CD4-positive, alpha-beta T cell treated with Interleukin-2 at 100 ng/mL for 4 hours (primary cell): ENCODE measurements around the gene PWP2.
"Not testable (repeated sequence)": the region's sequence is repeated elsewhere in the genome, so short reads cannot be mapped to it uniquely, and the experiment has no call there.

ENCODE experiments used
- DNase-seq: peaks from one replicate; pipeline ENCODE4 v3.0.0-alpha.2; 2020; ENCODE audit warnings: low spot score

Gene PWP2

DNA sequence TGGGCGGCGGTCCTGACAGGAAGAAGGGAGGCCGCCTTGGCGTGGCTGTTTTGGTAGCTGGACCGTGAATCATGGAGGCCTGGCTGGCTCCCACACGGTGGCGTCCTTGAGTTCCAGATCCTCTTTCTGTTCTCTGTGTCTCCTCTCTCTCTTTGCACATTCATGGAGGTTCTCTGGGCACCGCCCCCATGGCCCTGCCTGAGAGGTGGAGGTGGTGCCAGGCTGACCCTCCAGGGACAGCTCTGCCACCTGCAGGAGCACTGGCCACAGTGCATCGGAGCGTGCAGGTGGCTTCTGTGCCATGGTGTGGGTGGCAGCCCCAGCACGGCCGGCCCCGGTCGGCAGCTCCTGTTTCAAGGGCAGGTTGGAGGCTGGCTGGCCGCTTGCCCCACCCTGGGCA lies 30.8 kb downstream of the PWP2 start:
- peak; percentile 46 for DNase-seq

DNA sequence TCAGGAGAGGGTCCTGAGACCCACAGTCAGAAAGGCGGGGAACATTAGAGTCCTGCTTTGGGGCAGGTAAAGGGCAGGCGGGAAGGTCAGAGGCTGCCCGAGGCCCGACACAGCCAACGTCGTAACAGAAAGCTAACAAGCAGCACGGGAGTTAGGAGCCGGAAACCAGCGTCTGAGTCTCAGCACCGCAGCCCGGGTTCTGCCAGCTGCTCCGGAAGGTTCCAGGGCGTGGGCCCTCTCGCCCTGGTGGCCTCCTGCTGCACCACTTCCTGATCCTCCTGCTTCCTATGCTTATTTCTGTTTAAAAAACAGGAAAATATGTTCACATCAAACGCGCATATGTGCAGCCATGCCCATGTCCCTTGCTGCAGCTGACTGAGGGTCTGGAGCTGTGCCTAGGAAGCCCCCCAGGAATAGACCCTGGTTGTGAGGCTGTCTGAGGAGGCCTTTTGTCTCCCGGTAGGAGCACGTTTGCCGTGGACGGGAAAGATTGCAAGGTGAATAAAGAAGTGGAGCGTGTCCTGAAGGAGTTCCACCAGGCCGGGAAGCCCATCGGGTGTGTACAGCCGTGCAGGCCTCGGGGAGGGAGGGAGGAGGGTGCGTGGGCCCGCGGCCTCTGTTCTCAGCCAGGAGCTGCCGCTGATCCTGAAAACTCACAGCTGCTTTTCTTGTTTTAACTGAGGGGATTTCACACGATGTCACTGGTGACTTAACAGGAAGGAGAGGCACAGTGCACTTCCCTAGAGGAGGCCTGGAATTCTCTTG lies 32.8 kb downstream of the PWP2 start:
- not testable (repeated sequence) for DNase-seq

DNA sequence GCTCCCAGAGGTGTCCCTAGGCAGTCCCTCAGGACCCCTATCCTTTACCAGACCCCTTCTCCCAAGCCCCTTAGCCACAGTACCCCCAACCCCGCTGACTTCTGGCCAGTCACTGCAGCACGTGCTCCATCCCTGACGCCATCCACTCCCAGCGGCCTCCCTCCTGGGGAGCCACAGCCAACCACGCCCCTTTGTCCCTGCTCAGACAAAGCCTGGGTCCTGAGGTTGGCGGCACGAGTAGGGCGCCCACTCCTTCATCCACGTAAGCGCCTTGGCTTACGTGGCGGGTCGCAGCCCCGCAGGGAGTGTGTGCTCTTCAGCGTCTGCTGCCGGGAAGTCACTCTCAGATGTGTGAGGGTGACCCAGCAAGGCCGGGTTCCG lies 33.3 kb downstream of the PWP2 start:
- DNase-seq: not testable (repeated sequence)

DNA sequence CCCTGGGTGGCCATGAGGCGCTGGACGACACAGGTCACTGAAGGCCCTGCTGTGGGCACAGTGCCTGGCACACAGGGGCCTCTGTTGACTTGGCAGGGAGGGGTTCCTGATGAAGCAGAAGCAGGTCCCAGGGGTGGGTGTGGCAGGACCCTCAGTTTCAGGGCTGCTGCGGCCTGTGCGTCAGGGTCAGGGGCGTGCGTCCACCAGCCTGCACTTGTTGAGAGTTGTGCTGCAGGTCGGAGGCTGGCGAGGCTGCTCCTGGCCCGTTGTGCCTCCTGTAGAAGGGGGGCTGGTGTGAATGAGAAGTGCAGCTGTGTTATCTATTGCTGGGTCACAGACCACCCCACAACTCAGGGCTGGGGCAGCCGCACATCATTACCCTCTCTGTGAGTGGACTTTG lies 35.3 kb downstream of the PWP2 start:
- DNase-seq: not testable (repeated sequence)

DNA sequence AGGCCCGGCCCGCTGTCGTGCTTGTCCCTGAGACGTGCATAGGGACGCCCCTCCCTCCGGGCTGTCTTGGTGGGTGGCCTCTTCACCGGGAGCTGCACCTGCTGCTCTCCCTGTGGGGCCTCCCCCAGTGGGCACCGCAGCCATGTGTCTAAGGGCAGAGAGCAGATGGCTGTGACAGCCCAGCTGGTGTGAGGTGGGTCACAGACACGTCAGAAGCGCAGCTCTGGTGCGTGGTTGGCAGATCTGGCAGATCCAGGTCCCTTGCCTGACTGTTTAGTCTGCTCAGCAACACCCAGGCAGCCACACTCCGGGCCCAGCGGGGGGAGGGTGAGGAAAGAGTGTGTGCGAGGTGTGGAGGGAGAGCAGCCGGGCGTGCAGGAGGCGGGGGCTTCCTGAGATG lies 36.2 kb downstream of the PWP2 start:
- DNase-seq: peak; percentile 42

DNA sequence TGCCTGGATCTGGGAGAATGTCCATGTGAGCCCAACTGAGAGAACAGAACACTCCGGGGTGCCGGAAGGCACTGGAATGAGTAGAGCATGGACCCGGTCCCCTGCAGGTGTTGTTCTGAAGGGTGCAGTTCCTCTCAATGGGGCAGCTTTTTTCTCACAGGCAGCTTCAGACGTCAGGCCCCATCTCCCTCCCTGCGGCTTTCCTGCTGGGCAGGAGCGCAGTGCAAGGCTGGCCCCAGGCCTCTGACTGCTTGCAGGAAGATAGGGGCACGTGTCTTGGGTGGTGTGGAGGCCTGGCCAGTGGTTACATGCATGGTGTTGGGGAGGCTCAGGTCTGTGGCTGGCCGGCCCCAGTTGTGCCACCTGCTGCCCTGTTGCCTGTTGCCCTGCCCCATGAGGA lies 36.8 kb downstream of the PWP2 start:
- not testable (repeated sequence) for DNase-seq

DNA sequence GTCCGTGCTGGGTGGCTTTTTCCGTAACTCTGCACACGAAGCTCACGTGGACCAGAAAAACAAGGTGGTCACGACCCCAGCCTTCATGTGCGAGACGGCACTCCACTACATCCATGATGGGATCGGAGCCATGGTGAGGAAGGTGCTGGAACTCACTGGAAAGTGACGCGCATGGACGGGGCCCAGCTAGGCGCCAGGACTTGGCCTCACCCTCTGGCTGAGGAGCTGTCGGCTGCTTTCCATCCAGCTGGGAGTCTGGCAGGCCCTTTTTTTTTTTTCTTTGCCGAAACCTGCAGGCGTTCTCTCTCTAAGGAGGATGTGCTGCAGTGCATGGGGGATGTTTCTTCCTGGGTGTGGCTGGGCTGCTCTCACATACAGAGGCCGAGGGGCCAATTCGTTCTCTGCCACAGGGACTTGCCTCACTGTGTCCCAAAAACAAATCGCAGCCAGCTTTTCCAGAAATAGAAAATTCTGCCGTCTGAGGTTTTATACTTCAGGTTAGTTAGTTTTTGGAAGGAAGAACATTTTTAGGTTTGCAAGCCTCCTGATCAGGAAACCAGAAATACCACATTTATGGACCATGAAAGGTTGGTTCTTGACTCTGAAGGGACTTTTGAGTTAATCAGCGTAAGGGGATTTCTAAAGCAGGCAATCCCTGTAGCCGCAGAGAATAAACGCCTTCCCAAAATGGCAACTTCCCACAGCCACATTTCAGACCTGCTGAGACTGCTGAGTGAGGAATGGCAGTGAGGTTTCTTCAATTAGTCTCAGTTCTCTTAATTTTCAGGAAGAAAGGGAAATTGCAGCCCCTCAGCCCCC lies 37.8 kb downstream of the PWP2 start:
- DNase-seq: not testable (repeated sequence)

DNA sequence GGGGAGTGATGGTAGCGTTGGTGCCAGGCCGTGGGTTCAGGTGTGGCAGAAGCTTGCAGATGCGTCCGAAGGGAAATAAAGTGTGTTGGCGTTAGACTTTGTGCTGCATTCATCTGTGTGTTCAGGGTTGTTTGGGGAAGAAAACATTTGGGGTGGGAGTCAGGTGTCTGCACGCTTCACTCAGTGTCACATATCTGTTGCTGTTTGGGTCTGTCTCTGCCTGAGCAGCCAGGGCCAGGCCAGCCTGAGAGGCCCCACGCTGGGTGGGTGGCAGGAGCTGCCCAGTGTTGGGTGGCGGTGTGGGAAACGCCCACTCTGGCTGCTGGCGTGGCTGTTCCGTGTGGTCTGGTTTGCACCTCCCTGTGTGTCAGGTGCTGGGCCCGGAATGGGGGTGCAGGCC lies 38.4 kb downstream of the PWP2 start:
- not testable (repeated sequence) for DNase-seq

DNA sequence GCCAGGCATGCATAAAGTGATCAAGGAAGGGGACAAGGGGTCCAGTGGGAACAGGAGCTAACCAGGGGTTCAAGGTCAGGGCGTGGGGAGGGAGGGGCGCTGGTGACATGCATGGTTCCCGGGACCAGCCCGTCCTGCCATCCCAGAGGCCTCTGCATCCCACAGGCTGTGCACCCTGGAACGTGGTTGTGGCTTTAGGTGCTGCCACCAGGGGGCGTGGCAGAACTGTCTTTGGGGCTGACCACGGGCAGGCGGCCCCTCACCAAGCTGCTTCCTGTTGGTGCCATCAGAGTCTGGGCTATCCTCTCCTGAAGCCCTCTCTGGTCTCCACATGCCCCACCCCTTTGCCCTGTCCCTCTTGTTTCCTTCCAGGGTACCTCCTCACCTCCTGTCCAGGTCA lies 39.9 kb downstream of the PWP2 start:
- DNase-seq: not testable (repeated sequence)

DNA sequence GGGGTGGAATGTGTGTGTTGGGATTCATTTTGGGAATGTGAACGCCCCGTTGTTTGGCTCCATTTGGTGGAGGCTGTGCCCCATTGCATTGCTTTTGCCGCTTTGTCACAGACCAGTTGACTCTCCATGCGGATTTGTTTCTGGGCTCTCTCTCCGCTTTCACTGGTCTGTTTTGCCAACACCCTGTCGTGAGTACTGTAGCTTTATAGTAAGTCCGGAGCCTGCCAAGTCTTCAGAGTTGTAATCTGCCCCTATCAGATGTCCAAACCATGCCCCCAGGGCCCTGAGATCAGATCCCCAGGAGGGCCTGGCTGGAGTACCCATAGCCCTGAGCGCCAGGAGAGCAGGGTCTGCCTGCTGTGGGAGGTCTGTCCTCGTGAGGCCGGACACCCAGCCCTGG lies 43.1 kb downstream of the PWP2 start:
- DNase-seq: not testable (repeated sequence)

DNA sequence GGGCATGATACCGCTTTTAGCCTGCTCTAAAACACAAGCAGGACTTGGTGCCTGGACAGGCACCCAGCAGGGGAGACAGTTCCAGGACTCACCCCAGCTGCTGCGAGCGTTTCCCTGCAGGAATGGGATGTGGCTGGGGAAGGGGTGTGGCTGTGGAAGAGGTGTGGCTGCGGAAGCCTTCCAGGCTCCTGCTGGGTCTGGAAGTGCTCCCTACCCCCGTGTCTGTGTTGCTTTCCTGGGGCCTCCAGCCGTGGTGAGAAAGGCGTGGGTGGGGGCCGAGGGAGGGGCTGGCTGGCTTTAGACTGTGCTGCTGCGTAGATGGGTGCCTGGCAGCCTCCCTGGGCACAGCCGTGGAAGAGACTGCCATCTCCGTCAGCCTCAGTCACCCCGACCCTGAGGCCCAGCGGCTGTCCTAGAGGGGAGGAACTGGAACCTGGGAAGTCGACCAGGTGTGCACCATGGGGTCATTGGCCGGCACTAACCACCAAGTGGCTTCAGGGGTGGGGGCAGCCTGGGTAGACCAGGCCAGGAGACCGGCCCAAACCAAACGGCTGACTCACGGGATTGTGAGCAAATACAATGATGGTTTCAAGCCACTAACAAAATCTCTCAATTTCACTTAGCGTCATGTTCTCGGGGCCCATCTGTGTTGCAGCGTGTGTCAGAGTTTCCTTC lies 46.2 kb downstream of the PWP2 start:
- not testable (repeated sequence) for DNase-seq

DNA sequence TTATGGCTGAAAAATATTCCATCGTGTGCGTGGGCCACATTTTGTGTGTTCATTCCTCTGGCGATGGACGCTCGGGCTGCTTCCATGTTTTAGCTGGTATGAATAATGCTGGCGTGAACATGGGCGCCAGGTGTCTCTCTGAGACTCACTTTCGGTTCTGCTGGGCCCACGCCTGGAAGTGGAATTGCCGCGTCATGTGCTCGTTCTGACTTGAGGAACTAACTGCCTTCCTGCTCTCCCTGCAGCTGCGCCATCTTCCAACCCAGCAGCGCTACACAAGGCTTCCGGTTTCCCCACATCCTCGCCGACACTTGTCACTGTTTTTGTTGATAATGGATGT lies 46.7 kb downstream of the PWP2 start:
- DNase-seq: peak; percentile 21

DNA sequence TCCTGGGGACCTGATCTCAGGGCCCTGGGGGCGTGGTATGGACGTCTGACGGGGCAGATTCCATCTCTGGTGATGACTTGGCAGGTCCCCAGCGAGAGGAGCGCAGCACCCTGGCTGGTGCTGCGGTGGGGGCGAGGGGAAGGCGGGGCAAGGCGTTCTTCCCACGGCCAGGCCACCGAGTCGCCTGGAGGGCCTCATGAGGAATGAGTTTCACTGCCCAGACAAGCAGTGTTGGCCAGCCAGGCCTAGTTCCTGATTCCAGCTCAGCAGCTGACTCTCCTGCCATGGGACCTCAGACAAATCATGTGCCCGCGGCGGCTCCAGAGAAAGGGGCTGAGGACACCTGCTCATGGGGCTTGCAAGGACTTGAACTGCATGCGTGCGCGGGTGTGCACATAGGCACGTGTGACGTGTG lies 47.6 kb downstream of the PWP2 start:
- DNase-seq: not testable (repeated sequence)

DNA sequence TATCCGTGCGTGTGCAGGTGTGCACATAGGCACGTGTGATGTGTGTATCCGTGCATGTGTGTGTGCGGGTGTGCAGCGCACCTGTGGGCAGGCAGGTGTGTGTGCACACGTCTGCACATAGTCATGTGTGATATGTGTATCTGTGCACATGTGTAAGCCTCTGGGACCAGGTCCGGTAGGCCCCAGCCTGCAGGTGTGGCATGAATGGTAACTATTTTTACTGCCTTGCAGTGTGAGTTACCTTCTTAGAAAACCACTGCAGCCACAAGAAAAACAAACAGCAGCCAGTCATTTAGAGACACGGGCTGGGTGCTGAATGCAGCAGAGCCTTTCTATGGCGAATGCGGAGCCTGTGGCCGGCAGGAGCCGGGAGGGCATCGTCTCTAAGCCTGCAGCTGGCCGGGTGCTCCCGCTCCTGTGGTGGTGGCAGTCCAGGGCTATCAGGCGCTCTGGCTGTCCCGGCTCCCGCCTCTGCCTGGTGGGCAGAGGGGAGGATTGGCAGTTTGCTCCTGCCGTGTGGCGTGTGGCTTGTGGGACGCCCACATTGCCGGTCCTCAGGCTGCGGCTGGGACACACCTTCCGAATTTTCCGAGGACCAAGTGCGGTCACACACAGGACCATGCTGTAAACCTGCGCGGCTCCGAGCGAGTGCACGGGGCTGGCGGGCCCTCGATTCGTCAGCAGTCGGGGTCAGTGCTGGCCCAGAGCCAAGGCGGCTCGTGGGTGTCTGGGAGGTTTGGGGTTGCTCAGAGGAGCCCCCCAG lies 48.2 kb downstream of the PWP2 start:
- not testable (repeated sequence) for DNase-seq

DNA sequence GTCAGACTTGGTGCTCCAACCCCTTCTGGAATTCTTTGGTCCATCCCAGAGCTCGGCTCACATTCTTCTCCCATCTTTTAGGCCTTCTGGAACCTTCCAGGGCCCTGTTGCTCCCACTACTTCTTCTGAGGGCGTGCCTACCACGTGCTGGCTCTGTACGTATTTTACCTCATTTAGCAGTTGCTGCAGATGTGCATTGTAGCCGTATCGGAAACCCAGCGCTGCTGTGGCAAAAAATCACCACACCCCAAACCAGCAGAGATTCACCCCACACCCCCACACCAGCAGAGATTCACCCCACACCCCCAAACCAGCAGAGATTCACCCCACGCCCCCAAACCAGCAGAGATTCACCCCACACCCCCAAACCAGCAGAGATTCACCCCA lies 48.8 kb downstream of the PWP2 start:
- not testable (repeated sequence) for DNase-seq

DNA sequence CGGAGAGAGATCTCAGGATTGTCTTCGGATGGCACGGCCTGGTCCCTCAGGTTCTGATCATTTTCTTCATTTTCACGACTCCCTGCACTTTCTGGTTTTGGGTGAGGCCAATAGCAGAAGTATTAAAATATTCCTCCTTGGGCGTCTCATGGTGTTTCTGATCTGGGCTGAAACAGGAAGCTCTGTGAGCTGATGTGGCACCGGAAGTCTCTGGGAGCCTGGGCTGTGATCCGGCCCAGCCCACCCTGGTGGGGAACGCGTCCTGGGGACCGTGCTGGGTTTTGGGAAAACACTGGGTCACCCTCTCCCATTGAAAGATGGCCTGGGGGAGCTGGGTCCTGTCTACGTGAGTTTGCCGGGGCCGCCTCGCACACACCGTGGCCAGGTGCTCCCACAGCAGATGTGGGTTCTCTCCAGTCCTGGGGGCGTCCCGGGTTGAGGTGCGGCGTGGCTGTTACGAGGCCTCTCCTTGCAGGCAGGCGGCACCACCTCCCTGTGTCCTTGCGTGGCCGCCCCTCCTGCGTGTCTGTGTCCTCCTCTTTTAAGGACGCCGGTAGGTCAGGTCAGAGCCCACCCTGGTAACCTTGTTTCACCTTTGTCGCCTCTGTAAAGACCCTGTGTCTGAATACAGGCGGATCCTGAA lies 50.4 kb downstream of the PWP2 start:
- DNase-seq: not testable (repeated sequence)

DNA sequence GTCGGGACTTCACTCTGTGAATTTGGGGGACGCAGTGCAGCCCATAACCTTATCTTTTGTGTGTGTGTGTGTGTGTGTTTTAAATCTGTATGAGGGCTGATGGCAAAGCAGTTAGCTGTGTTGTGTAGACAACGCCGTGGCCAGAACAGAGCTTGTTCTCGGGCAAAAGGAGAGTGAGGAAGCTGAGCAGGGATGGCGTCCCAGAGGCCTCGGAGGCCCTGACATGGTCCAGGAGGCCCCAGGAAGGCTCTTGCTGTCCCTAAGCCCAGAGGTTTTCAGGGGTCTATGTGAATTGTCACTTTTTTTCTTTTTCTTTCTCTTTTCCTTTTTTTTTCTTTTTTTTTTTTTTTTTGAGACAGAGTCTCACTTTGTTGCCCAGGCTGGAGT lies 50.9 kb downstream of the PWP2 start:
- DNase-seq: not testable (repeated sequence)

DNA sequence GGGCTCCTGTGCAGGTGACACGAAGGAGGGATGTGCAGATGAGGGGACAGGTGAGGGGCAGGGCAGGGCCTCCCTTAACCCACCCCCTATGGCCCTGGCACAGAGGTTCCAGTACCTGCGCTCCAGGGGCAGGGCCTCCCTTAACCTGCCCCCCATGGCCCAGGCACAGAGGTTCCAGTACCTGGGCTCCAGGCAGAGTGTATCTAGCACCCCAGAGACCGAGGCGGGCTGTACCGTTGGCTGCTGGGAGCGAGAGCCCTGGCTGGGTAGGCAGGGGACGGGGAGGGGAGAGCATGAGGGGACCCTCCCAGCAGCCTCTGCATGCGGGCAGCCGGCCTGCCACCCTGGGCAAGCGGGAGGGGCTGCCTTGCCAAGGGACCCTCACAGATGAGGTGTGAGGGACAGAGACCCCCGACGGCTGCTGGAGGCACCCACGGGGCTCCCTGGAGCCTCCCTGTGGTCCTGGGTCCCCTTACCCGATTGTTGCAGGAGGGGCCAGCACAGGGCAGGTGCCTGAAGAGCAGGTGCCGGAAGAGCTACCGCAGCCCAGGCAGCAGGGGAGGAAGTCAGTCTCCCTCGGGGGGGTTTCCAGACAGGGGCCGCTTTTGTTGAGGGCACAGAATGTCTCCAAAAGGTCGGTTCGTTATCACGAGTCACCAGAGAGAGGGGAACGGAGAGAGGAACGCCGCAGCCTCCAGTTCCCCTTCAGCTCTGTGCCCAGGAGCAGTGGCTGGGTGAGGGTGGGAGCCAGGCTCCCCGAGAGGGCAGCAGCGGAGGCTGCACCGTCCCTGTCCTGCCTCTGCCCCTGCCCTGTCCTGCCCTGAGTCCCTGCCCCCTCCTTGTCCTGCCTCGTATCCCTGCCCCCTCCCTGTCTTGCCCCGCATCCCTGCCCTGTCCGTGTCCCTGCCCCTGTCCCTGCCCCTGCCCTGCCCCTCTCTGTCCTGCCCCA lies 52.4 kb downstream of the PWP2 start:
- not testable (repeated sequence) for DNase-seq

DNA sequence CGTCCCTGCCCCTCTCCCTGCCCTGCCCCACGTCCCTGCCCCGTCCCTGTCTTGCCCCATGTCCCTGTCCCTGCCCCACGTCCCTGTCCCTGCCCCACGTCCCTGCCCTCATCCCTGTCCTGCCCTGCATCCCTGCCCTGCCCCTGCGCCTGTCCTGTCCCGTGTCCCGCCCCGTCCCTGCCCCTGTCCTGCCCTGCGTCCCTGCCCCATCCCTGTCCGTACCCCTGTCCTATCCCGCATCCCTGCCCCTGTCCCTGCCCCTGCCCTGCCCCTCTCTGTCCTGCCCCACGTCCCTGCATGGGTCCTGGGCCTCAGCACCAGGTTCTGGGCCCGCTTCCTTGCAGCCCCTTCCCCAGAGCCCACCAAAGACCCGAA lies 53.1 kb downstream of the PWP2 start:
- not testable (repeated sequence) for DNase-seq

DNA sequence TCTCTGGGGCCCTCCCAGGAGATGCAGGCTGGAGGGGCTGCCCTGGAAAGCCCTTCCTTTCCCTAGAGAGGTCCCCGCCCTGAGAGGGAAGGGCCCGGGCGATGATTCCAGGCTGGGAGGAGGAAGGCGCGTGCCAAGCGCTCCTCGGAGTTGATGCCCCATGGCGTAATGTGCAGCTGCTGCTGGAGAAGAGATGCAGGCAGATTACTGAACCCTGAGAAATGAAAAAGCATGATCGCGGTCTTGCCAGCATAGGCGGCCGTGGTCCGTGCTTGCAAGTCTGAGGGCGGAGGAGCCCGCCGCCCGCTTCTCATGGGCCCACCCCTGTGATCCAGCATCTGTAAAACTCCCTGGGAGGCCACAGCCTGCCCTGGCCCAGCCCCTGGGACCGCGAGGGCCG lies 53.6 kb downstream of the PWP2 start:
- not testable (repeated sequence) for DNase-seq
